Testis (tissue), 3 donors: ENCODE measurements around the gene LCNL1. TPM values are rescaled to one million over a fixed set of nuclear protein-coding genes. Genes with fewer than 3 reads are reported as not detected.

Experiments used
- DNase-seq: peaks from one replicate; pipeline ENCODE4 v3.0.0-alpha.2; 2019
- H3K27ac ChIP-seq, 2 donors: fragments of 200-600 bp; sonication (generic); one replicate each; pipeline ENCODE4 v1.5.1; 2019
- H3K27me3 ChIP-seq: fragments of 200-600 bp; sonication (generic); one replicate; pipeline ENCODE4 v1.5.1; 2019
- H3K36me3 ChIP-seq: fragments of 200-600 bp; sonication (generic); one replicate; pipeline ENCODE4 v1.5.1; 2017; ENCODE audit warnings: low read depth; ENCODE audit errors: missing control alignments
- H3K4me1 ChIP-seq: fragments of 200-600 bp; sonication (generic); one replicate; pipeline ENCODE4 v1.5.1; 2019
- H3K4me3 ChIP-seq, 2 donors: fragments of 200-600 bp; sonication (generic); one replicate each; pipeline ENCODE4 v1.5.1; 2017 to 2019
- H3K9me3 ChIP-seq: fragments of 200-600 bp; sonication (generic); one replicate; pipeline ENCODE4 v1.5.1; 2017
- POLR2A ChIP-seq: fragments of 450-650 bp; IDR thresholded peaks from one replicate; pipeline ENCODE4 v1.6.1; 2017; ENCODE audit warnings: antibody characterized with exemption, mild to moderate bottlenecking, moderate library complexity
- WGBS, 2 donors: methylation state at CpG; one replicate each; pipeline ENCODE4 v1.1.5; 2018; 5-methylcytosine and 5-hydroxymethylcytosine counted together
- intact Hi-C: fragments of 100-400 bp; cut with DNase I; formaldehyde crosslinking; loops from one replicate; pipeline ENCODE4 v1.15.1; 2023; ENCODE audit warnings: low total_unique reads
- polyA plus RNA-seq: library from polyadenylated mRNA; stranded (reverse); fragments of 350-450 nt; fragmentation: Illumina TruSeq; extraction: RNeasy Lipid Tissue Mini Kit (QIAGEN cat#74804); gene quantifications from one replicate; pipeline ENCODE4 v1.2.3, GENCODE V29; 2014; ENCODE audit warnings: low read depth, low replicate concordance; ENCODE audit not compliant: insufficient read depth
- total RNA-seq, 2 donors: library from RNA; depleted of rRNA; stranded (reverse); fragments of >200 nt; gene quantifications; one replicate each; pipeline ENCODE4 v1.2.3, GENCODE V29; 2016
- TF ChIP-seq, protein P1 (sequence below), 3 experiments: fragments of 450-650 bp in 2 of 3; fragments of 200-600 bp in 1 of 3; sonication (generic) in 1 of 3; IDR thresholded peaks; one replicate each; pipeline ENCODE4 v1.5.1; 2016 to 2019; ENCODE audit warnings: antibody characterized with exemption in 3 of 3, mild to moderate bottlenecking in 2 of 3, moderate library complexity in 1 of 3

Gene LCNL1
- total and polyA plus RNA-seq, 3 donors from 2014 or later, result 17.5 to 131 (median 59.3) TPM

DNA sequence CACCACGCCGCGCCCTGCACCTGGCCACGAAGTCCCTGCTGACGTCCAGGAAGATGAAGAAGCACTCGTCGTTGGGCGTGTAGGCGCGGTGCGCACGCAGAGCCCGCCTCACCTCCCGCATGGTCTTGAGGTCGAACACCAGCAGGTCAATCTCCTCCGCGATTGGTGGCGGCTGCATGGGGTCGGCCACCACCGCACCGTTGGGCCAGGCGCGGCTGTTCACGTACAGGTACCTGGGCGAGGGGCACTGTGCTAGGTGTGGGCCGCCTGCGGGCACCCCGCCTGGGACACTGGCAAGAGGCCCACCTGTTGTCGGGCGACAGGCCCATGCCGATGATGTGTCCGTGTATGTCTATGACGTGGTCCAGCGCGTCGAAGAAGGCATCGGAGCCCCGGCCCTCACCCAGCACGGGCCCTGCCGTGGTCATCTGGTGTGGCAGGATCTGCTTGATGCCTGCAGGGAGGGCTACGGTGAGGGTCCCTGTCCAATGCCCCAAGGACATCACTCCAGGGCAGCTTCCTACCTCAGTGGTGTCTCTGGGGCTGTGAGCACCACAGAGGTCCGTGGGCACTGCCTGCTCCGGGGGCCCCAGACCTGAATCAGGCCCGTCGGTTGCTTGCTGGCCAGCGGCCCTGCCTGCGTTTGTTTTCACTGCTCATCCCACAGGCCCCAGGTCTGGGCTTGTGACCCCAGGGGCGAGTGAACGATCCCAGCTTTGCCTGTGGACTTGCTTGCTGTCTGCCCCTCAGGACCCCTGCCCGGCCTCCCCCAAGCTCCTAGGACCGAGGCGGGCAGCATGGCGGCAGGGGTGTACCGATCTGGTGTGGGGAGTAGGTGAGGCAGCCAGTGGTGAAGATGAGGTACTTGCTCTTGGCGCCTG, 41.3 kb upstream of the LCNL1 start:
- Histone ChIP-seq H3K4me3 (no peak overlapping the region), H3K36me3 (no peaks in the 10 kb centered on the region), H3K4me1 (peaks cover 19% of the 10 kb centered on the region), H3K27me3 (no peaks in the 10 kb centered on the region), H3K27ac (no peak overlapping the region), H3K9me3 (no peaks in the 10 kb centered on the region)
- no peak for DNase-seq
- TF ChIP-seq, protein P1, sequence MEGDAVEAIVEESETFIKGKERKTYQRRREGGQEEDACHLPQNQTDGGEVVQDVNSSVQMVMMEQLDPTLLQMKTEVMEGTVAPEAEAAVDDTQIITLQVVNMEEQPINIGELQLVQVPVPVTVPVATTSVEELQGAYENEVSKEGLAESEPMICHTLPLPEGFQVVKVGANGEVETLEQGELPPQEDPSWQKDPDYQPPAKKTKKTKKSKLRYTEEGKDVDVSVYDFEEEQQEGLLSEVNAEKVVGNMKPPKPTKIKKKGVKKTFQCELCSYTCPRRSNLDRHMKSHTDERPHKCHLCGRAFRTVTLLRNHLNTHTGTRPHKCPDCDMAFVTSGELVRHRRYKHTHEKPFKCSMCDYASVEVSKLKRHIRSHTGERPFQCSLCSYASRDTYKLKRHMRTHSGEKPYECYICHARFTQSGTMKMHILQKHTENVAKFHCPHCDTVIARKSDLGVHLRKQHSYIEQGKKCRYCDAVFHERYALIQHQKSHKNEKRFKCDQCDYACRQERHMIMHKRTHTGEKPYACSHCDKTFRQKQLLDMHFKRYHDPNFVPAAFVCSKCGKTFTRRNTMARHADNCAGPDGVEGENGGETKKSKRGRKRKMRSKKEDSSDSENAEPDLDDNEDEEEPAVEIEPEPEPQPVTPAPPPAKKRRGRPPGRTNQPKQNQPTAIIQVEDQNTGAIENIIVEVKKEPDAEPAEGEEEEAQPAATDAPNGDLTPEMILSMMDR (IDR thresholded peaks at IDR 0.05), result no peak
- no peak for TF ChIP-seq POLR2A
- intact Hi-C loops, result loop anchor here (5.0 kb wide), 1 partner anchor 134 kb away; the partner anchor contains the start of gene RABL6
- WGBS, 2 donors, result 95 to 97% methylated on average over 37 to 55 of the region's 55 CpGs

DNA sequence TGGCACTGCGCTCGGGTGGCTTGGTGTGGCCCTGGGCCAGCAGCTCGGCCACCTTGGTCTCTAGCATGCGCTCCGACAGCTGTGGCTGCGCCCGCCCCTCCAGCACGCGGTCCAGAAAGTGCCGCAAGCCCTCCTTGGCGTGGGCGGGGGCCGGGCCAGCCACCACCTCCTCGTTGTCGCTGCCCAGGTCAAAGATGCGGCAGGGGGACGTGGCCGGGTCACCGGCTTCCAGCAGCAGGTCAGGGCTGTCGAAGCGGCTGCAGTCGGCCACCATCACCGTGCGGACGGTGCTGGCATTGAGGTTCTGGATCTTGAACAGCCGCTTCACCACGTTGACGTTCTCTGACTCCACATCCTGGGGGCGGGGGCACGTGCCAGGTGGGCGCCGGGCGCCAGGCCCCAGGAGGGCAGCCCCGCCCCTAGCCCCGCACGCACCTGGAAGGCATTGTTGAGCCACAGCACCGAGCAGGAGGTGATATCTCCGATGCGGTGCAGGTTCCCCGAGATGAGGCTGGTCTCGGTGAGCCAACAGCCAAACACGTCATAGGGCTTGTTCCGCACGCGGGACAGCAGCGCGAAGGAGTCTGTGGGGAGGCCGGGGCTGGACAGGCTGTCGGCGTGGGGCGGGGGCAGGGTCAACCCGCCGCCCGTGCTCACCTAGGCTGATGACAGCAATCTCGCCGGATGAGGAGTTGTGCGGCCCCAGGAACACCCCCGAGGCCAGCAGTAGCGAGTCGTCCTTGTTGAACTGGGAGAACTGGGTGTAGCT, 40.5 kb upstream of the LCNL1 start:
- peaks cover 24% of the 10 kb centered on the region for H3K4me1 ChIP-seq
- H3K36me3 ChIP-seq, result no peaks in the 10 kb centered on the region
- no peak overlapping the region for H3K27ac ChIP-seq
- no peak for TF ChIP-seq POLR2A
- TF ChIP-seq, protein P1 (IDR thresholded peaks at IDR 0.05), result no peak
- no peak overlapping the region for H3K4me3 ChIP-seq
- 92 to 95% methylated on average over 21 to 57 of the region's 60 CpGs for WGBS, 2 donors
- no peaks in the 10 kb centered on the region for H3K9me3 ChIP-seq
- no peak for DNase-seq
- H3K27me3 ChIP-seq, result no peaks in the 10 kb centered on the region
- intact Hi-C loops, result loop anchor here (5.0 kb wide), 1 partner anchor 135 kb away; the partner anchor contains the start of gene RABL6

DNA sequence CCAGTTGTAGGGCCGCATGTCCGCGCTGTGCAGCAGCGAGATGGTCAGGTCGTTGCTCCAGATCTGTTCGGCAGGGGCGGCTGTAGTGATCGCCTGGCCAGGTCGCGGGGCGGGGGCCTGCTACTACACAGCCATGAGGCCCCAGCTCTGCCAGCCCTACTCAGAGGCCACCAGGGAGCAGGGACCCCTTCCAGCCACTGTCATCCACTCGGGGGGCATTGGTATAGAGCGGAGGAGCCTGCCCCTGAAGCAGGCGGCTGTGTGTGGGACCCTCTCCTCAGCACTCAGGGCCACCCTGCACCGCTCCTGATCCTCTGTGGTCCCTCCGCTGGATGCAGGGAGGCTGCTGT, 39.9 kb upstream of the LCNL1 start:
- TF ChIP-seq, protein P1 (IDR thresholded peaks at IDR 0.05), result no peak
- no peak for TF ChIP-seq POLR2A
- H3K36me3 ChIP-seq, result no peaks in the 10 kb centered on the region
- no peaks in the 10 kb centered on the region for H3K27me3 ChIP-seq
- intact Hi-C loops, result loop anchor here (5.0 kb wide), 1 partner anchor 136 kb away; the partner anchor contains the start of gene RABL6
- H3K4me3 ChIP-seq, result no peak overlapping the region
- WGBS, 2 donors, result 92 to 94% methylated on average over 2 to 16 of the region's 16 CpGs
- peaks cover 29% of the 10 kb centered on the region for H3K4me1 ChIP-seq
- H3K27ac ChIP-seq, result no peak overlapping the region
- DNase-seq, result no peak
- H3K9me3 ChIP-seq, result no peaks in the 10 kb centered on the region

DNA sequence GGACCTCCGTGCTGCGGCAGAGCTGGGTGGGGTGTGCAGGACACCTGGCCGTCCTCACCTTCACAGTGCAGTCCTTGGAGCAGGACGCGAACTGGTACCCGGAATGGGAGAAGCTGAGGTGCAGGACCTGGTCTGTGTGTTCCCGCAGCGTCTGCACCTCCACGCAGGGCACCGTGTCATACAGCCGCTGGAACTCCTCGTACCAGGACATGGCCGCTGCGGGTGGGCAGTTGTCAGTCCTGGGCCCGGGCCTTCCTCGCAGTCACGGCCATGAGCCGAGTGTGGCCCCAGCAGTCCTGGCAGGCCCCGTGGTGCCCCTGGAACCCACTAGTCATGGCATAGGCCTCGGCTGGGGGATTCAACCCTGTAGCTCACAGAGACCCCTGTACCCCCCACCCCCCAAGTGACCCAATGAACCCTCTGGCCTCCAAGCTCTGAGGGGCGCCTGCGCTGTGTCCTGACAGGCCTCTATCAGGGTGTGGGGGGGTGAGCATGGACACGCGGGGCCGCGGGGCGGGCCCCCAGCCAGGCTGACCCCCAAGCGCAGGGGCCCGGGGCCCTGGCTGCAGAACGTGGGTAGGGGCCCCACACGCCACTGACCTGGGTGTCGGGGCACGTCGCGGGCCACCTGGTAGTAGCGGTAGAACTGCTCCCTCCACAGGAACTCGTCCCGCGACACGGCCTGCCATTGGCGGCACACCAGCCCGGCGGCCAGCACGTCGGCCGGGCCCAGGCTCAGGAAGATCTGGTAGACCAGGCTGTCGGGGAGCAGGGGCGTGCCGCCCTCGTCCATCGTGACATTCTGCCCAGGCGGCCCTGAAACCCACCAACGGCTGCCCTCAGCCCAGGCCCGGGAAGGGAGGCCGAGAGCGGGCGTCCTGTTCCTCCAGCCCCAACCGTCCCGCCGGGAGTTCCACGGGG, 39.2 kb upstream of the LCNL1 start:
- peak overlapping the region; percentile 85 to 90 for H3K4me3 ChIP-seq
- intact Hi-C loops, result loop anchor here (5.0 kb wide), 1 partner anchor 136 kb away; the partner anchor contains the start of gene RABL6
- TF ChIP-seq POLR2A, result no peak
- TF ChIP-seq, protein P1 (IDR thresholded peaks at IDR 0.05), result no peak
- H3K36me3 ChIP-seq, result no peaks in the 10 kb centered on the region
- peak overlapping the region; percentile 74 to 87 for H3K27ac ChIP-seq
- H3K4me1 ChIP-seq, result peaks cover 34% of the 10 kb centered on the region
- no peaks in the 10 kb centered on the region for H3K9me3 ChIP-seq
- no peaks in the 10 kb centered on the region for H3K27me3 ChIP-seq
- 32% methylated on average over 33 of the region's 61 CpGs; no CpG with 5 or more reads in 1 of the 2 donors for WGBS, 2 donors
- DNase-seq, result no peak
